HepG2 (cell line): ENCODE data around the gene FITM2. TPM values are rescaled to one million over a fixed set of nuclear protein-coding genes. Genes with fewer than 3 reads are reported as not detected.

ENCODE experiments used
- DRAP1 ChIP-seq: IDR thresholded peaks from 2 replicates; pipeline ENCODE4 v1.6.1; 2016; ENCODE audit warnings: missing genetic modification reagents, missing compliant biosample characterization
- JUNB ChIP-seq: sonication (generic); formaldehyde crosslinking; IDR thresholded peaks from 2 replicates; pipeline ENCODE4 v1.8.0; 2022; ENCODE audit warnings: missing genetic modification reagents, mild to moderate bottlenecking, borderline replicate concordance
- KLF6 ChIP-seq: IDR thresholded peaks from 2 replicates; pipeline ENCODE4 v1.8.0; 2016; ENCODE audit warnings: missing biosample characterization, missing genetic modification reagents
- KMT2A ChIP-seq: sonication (generic); formaldehyde crosslinking; IDR thresholded peaks from 2 replicates; pipeline ENCODE4 v1.4.0; 2020; ENCODE audit warnings: missing genetic modification reagents
- NKX3-1 ChIP-seq: sonication (generic); formaldehyde crosslinking; IDR thresholded peaks from 2 replicates; pipeline ENCODE4 v1.5.0; 2020; ENCODE audit warnings: missing genetic modification reagents
- SKI ChIP-seq: fragments of 450-650 bp; IDR thresholded peaks from one replicate; pipeline ENCODE4 v1.6.1; 2018; ENCODE audit warnings: mild to moderate bottlenecking; ENCODE audit not compliant: partially characterized antibody
- TBL1XR1 ChIP-seq: fragments of 150-350 bp; IDR thresholded peaks from 2 replicates; pipeline ENCODE4 v1.6.1; 2014; ENCODE audit warnings: borderline replicate concordance, low read length; ENCODE audit not compliant: partially characterized antibody
- THYN1 ChIP-seq: sonication (generic); formaldehyde crosslinking; IDR thresholded peaks from 2 replicates; pipeline ENCODE4 v1.8.1; 2023; ENCODE audit warnings: low read depth, mild to moderate bottlenecking, moderate library complexity, missing genetic modification reagents, borderline replicate concordance
- ZNF264 ChIP-seq: sonication (generic); formaldehyde crosslinking; IDR thresholded peaks from 2 replicates; pipeline ENCODE4 v1.4.0; 2020; ENCODE audit warnings: missing genetic modification reagents
- polyA plus RNA-seq, 8 experiments: library from polyadenylated mRNA; depleted of rRNA in 3 of 8; stranded (reverse) in 7 of 8; unstranded in 1 of 8; fragments of >200 nt; fragmentation: Illumina TruSeq in 4 of 8; extraction: Trizol in 4 of 8; gene quantifications; 2 replicates each; pipeline versions ENCODE4 v1.2.1 to v1.2.3, GENCODE V29; 2011 to 2016; ENCODE audit warnings: low read depth in 4 of 8, missing spikeins in 1 of 8, mixed read lengths in 1 of 8; ENCODE audit not compliant: insufficient read depth in 1 of 8
- total RNA-seq, 5 experiments: library from RNA; depleted of rRNA; stranded (reverse); fragments of >200 nt; fragmentation: Illumina TruSeq; extraction: Trizol; gene quantifications; 2 replicates each; pipeline ENCODE4 v1.2.3, GENCODE V29; 2016; ENCODE audit warnings: low read depth in 1 of 5
- TF ChIP-seq, protein P1 (sequence below): sonication (generic); formaldehyde crosslinking; IDR thresholded peaks from 2 replicates; pipeline ENCODE4 v1.5.1; 2020; ENCODE audit warnings: missing genetic modification reagents, mild to moderate bottlenecking, borderline replicate concordance
- TF ChIP-seq, protein P2 (sequence below): sonication (generic); formaldehyde crosslinking; IDR thresholded peaks from 2 replicates; pipeline ENCODE4 v1.4.0; 2020; ENCODE audit warnings: mild to moderate bottlenecking, missing genetic modification reagents, borderline replicate concordance
- TF ChIP-seq, protein P3 (sequence below): sonication (generic); formaldehyde crosslinking; IDR thresholded peaks from 2 replicates; pipeline ENCODE4 v1.4.0; 2020; ENCODE audit warnings: missing genetic modification reagents, mild to moderate bottlenecking, borderline replicate concordance

Gene FITM2
- total and polyA plus RNA-seq, 2 of the 13 experiments (the other 11 are each of a cell fraction or from before 2014, with no cell fraction given) = 9.6 to 24.5 TPM

- TF ChIP-seq, protein P1, sequence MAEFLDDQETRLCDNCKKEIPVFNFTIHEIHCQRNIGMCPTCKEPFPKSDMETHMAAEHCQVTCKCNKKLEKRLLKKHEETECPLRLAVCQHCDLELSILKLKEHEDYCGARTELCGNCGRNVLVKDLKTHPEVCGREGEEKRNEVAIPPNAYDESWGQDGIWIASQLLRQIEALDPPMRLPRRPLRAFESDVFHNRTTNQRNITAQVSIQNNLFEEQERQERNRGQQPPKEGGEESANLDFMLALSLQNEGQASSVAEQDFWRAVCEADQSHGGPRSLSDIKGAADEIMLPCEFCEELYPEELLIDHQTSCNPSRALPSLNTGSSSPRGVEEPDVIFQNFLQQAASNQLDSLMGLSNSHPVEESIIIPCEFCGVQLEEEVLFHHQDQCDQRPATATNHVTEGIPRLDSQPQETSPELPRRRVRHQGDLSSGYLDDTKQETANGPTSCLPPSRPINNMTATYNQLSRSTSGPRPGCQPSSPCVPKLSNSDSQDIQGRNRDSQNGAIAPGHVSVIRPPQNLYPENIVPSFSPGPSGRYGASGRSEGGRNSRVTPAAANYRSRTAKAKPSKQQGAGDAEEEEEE (CRISPR knock-in tag) = no peak
- TF ChIP-seq DRAP1 (CRISPR knock-in tag) (no peak), KMT2A (CRISPR knock-in tag) (no peak), NKX3-1 (CRISPR knock-in tag) (no peak), THYN1 (CRISPR knock-in tag) (no peak), KLF6 (CRISPR knock-in tag) (no peak), SKI (peak; percentile 45), ZNF264 (CRISPR knock-in tag) (no peak), TBL1XR1 (no peak), JUNB (CRISPR knock-in tag) (peak; percentile 55; the same call in 1 of the 2 replicates)
- TF ChIP-seq, protein P2, sequence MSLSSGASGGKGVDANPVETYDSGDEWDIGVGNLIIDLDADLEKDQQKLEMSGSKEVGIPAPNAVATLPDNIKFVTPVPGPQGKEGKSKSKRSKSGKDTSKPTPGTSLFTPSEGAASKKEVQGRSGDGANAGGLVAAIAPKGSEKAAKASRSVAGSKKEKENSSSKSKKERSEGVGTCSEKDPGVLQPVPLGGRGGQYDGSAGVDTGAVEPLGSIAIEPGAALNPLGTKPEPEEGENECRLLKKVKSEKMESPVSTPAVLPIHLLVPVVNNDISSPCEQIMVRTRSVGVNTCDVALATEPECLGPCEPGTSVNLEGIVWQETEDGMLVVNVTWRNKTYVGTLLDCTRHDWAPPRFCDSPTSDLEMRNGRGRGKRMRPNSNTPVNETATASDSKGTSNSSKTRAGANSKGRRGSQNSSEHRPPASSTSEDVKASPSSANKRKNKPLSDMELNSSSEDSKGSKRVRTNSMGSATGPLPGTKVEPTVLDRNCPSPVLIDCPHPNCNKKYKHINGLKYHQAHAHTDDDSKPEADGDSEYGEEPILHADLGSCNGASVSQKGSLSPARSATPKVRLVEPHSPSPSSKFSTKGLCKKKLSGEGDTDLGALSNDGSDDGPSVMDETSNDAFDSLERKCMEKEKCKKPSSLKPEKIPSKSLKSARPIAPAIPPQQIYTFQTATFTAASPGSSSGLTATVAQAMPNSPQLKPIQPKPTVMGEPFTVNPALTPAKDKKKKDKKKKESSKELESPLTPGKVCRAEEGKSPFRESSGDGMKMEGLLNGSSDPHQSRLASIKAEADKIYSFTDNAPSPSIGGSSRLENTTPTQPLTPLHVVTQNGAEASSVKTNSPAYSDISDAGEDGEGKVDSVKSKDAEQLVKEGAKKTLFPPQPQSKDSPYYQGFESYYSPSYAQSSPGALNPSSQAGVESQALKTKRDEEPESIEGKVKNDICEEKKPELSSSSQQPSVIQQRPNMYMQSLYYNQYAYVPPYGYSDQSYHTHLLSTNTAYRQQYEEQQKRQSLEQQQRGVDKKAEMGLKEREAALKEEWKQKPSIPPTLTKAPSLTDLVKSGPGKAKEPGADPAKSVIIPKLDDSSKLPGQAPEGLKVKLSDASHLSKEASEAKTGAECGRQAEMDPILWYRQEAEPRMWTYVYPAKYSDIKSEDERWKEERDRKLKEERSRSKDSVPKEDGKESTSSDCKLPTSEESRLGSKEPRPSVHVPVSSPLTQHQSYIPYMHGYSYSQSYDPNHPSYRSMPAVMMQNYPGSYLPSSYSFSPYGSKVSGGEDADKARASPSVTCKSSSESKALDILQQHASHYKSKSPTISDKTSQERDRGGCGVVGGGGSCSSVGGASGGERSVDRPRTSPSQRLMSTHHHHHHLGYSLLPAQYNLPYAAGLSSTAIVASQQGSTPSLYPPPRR (CRISPR knock-in tag) = peak; percentile 39; the same call in 1 of the 2 replicates
- TF ChIP-seq, protein P3, sequence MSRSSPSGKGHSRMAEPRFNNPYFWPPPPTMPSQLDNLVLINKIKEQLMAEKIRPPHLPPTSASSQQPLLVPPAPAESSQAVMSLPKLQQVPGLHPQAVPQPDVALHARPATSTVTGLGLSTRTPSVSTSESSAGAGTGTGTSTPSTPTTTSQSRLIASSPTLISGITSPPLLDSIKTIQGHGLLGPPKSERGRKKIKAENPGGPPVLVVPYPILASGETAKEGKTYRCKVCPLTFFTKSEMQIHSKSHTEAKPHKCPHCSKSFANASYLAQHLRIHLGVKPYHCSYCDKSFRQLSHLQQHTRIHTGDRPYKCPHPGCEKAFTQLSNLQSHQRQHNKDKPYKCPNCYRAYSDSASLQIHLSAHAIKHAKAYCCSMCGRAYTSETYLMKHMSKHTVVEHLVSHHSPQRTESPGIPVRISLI (CRISPR knock-in tag) = no peak
Observed at GRCh38 chr20:44274303-44275017, 36.5 kb downstream of the FITM2 start (continued).
